ENCODE results near the gene TNFAIP8L2. TPM values are rescaled to one million over a fixed set of nuclear protein-coding genes. Genes with fewer than 3 reads are reported as not detected.
A peak's percentile ranks its signal among the peaks of the same experiment; 100 is the strongest.

Gene TNFAIP8L2
- total RNA-seq: 4.2 TPM

- H3K9ac ChIP-seq (ENCODE audit: low read depth in 1 of 3, low read length in 3 of 3): peak within 1 kb of the TSS in 2 of 3 donors; percentile 3 to 35
- H3K27me3 ChIP-seq (ENCODE audit: control insufficient read depth in 3 of 3, insufficient read depth in 3 of 3, low read length in 3 of 3): no peaks in the 10 kb centered on the region
- H3K4me1 ChIP-seq (ENCODE audit: control insufficient read depth in 3 of 3, insufficient read depth in 3 of 3, low read length in 3 of 3): peaks cover 7 to 27% (median 13%) of the 10 kb centered on the region in 3 donors
- H3K9me3 ChIP-seq (ENCODE audit: control insufficient read depth in 3 of 3, low read length in 3 of 3): no peaks in the 10 kb centered on the region
- H3K27ac ChIP-seq (ENCODE audit: low read depth, low read length): peak within 1 kb of the TSS; percentile 7
- peaks cover 22 to 35% (median 23%) of the 10 kb centered on the region in 3 donors for H3K36me3 ChIP-seq (ENCODE audit: control insufficient read depth in 3 of 3, insufficient read depth in 3 of 3, low read length in 3 of 3)
- peak within 1 kb of the TSS; percentile 22 to 54 (median 41) for H3K4me3 ChIP-seq (ENCODE audit: low read length in 3 of 3)
Observed at GRCh38 chr1:151156515-151156819, at the start of gene TNFAIP8L2. Gene TNFAIP8L2 (plus strand): TSS chr1:151156649. CDS start chr1:151158698, 2,049 bp downstream.

DNA sequence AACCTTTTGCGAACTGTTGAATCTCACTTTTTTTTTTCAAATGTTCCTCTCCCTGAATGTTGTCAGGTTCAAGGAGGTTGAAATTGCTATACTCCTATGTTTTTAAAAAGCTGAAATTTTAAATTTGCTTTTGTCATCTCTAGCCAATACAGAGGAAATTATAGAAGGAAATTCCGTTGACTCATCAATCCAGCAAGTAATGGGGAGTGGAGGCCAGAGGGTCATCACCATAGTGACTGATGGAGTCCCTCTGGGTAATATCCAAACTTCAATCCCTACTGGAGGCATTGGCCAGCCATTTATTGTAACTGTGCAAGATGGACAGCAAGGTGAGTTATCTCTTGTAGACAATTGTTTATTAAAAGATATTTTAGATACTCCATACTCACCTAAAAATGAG lies 49.6 kb upstream of the TNFAIP8L2 start:
- Histone ChIP-seq H3K9ac (ENCODE audit: low read depth in 1 of 3, low read length in 3 of 3) (no peak overlapping the region), H3K27ac (ENCODE audit: low read depth, low read length) (no peak overlapping the region), H3K4me3 (ENCODE audit: low read length in 3 of 3) (no peak overlapping the region), H3K36me3 (ENCODE audit: control insufficient read depth in 3 of 3, insufficient read depth in 3 of 3, low read length in 3 of 3) (peaks cover 10 to 18% (median 12%) of the 10 kb centered on the region in 3 donors), H3K4me1 (ENCODE audit: control insufficient read depth in 3 of 3, insufficient read depth in 3 of 3, low read length in 3 of 3) (no peaks in the 10 kb centered on the region), H3K9me3 (ENCODE audit: control insufficient read depth in 3 of 3, low read length in 3 of 3) (no peaks in the 10 kb centered on the region), H3K27me3 (ENCODE audit: control insufficient read depth in 3 of 3, insufficient read depth in 3 of 3, low read length in 3 of 3) (no peaks in the 10 kb centered on the region)

DNA sequence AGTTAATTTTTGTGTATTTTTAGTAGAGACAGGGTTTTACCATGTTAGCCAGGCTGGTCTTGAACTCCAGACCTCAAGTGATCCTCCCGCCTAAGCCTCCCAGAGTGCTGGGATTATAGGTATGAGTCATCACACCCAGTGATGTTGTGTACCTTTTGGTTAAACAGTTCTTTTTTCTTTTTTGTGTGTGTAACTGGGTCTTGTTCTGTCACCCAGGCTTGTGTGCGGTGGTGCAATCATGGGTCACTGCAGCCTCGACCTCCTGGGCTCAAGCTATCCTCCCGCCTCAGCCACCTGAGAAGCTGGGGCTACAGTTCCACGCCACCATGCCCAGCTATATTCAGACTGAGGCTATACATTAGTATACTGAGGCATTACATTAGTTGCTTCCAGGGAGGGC lies 48.1 kb upstream of the TNFAIP8L2 start:
- no peaks in the 10 kb centered on the region for H3K4me1 ChIP-seq (ENCODE audit: control insufficient read depth in 3 of 3, insufficient read depth in 3 of 3, low read length in 3 of 3)
- H3K9ac ChIP-seq (ENCODE audit: low read depth in 1 of 3, low read length in 3 of 3): no peak overlapping the region
- H3K4me3 ChIP-seq (ENCODE audit: low read length in 3 of 3): no peak overlapping the region
- no peak overlapping the region for H3K27ac ChIP-seq (ENCODE audit: low read depth, low read length)
- H3K36me3 ChIP-seq (ENCODE audit: control insufficient read depth in 3 of 3, insufficient read depth in 3 of 3, low read length in 3 of 3): peaks cover 9 to 18% (median 12%) of the 10 kb centered on the region in 3 donors
- no peaks in the 10 kb centered on the region for H3K9me3 ChIP-seq (ENCODE audit: control insufficient read depth in 3 of 3, low read length in 3 of 3)
- H3K27me3 ChIP-seq (ENCODE audit: control insufficient read depth in 3 of 3, insufficient read depth in 3 of 3, low read length in 3 of 3): no peaks in the 10 kb centered on the region

DNA sequence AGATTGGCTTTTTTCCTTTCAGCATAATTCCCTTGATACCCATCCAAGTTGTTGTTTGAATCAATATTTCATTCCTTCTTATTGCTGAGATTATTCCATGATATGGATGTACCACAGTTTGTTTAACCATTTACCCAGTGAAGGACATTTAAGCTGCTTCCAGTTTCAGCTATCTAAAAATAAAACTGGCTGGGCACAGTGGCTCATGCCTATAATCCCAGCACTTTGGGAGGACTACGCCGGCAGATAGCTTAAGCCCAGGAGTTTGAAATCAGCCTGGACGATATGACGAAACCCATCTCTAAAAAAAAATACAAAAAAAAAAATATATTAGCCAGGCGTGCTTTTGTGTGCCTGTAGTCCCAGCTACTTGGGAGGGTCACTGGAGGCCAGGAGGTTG lies 42.6 kb upstream of the TNFAIP8L2 start:
- peaks cover 0 to 2% (median 0%) of the 10 kb centered on the region in 3 donors for H3K4me1 ChIP-seq (ENCODE audit: control insufficient read depth in 3 of 3, insufficient read depth in 3 of 3, low read length in 3 of 3)
- no peaks in the 10 kb centered on the region for H3K9me3 ChIP-seq (ENCODE audit: control insufficient read depth in 3 of 3, low read length in 3 of 3)
- H3K36me3 ChIP-seq (ENCODE audit: control insufficient read depth in 3 of 3, insufficient read depth in 3 of 3, low read length in 3 of 3): peaks cover 8 to 13% (median 12%) of the 10 kb centered on the region in 3 donors
- H3K27ac ChIP-seq (ENCODE audit: low read depth, low read length): no peak overlapping the region
- no peaks in the 10 kb centered on the region for H3K27me3 ChIP-seq (ENCODE audit: control insufficient read depth in 3 of 3, insufficient read depth in 3 of 3, low read length in 3 of 3)
- H3K9ac ChIP-seq (ENCODE audit: low read depth in 1 of 3, low read length in 3 of 3): no peak overlapping the region
- H3K4me3 ChIP-seq (ENCODE audit: low read length in 3 of 3): no peak overlapping the region

GRCh38 chr1:151124763-151125403 lies 31.6 kb upstream of the TNFAIP8L2 start:
- H3K36me3 ChIP-seq (ENCODE audit: control insufficient read depth in 3 of 3, insufficient read depth in 3 of 3, low read length in 3 of 3): peaks cover 2 to 4% (median 4%) of the 10 kb centered on the region in 3 donors
- no peaks in the 10 kb centered on the region for H3K27me3 ChIP-seq (ENCODE audit: control insufficient read depth in 3 of 3, insufficient read depth in 3 of 3, low read length in 3 of 3)
- H3K4me1 ChIP-seq (ENCODE audit: control insufficient read depth in 3 of 3, insufficient read depth in 3 of 3, low read length in 3 of 3): no peaks in the 10 kb centered on the region
- H3K27ac ChIP-seq (ENCODE audit: low read depth, low read length): no peak overlapping the region
- no peaks in the 10 kb centered on the region for H3K9me3 ChIP-seq (ENCODE audit: control insufficient read depth in 3 of 3, low read length in 3 of 3)
- no peak overlapping the region for H3K9ac ChIP-seq (ENCODE audit: low read depth in 1 of 3, low read length in 3 of 3)
- H3K4me3 ChIP-seq (ENCODE audit: low read length in 3 of 3): no peak overlapping the region

GRCh38 chr1:151128800-151129199 lies 27.6 kb upstream of the TNFAIP8L2 start:
- H3K4me1 ChIP-seq (ENCODE audit: control insufficient read depth in 3 of 3, insufficient read depth in 3 of 3, low read length in 3 of 3): peaks cover 8 to 15% (median 14%) of the 10 kb centered on the region in 3 donors
- no peak overlapping the region for H3K9ac ChIP-seq (ENCODE audit: low read depth in 1 of 3, low read length in 3 of 3)
- no peak overlapping the region for H3K27ac ChIP-seq (ENCODE audit: low read depth, low read length)
- peaks cover 5 to 14% (median 9%) of the 10 kb centered on the region in 3 donors for H3K36me3 ChIP-seq (ENCODE audit: control insufficient read depth in 3 of 3, insufficient read depth in 3 of 3, low read length in 3 of 3)
- H3K9me3 ChIP-seq (ENCODE audit: control insufficient read depth in 3 of 3, low read length in 3 of 3): no peaks in the 10 kb centered on the region
- no peaks in the 10 kb centered on the region for H3K27me3 ChIP-seq (ENCODE audit: control insufficient read depth in 3 of 3, insufficient read depth in 3 of 3, low read length in 3 of 3)
- H3K4me3 ChIP-seq (ENCODE audit: low read length in 3 of 3): no peak overlapping the region

- peak overlapping the region in 2 of 3 donors; percentile 51 to 73 for H3K9ac ChIP-seq (ENCODE audit: low read depth in 1 of 3, low read length in 3 of 3)
- peak overlapping the region; percentile 44 for H3K27ac ChIP-seq (ENCODE audit: low read depth, low read length)
Observed at GRCh38 chr1:151130987-151131586, 25.4 kb upstream of the TNFAIP8L2 start.

DNA sequence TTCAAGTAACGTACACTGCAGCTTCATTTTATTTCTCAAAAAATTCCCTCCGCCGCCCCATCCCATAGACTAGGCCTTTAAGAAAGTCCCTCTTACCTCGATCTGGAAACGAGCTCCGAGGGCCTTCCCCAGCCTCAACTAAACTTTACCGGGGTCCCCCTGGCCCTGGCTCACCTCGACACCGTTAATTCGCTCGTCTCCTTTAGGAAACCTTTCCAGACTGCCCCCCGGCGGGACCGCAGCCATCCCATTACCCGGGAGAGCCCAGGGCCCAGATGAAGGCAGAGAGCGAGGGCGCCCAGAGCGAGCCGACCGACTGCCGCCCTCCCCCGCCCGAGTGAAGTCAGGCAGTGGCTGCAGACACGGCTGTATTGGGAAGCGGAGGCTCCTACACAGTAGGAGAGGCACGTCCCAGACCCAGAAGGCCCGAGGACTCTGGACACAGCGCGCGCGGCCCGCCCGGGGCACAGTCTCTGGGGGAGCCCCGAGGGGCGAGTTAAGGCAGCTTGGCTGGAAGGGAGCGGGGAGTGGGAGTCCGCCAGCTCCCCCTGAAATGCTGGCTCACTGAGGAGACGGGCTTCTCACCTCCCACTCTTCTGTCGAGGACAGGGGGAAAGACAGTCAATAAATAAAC lies 24.6 kb upstream of the TNFAIP8L2 start:
- H3K36me3 ChIP-seq (ENCODE audit: control insufficient read depth in 3 of 3, insufficient read depth in 3 of 3, low read length in 3 of 3): peaks cover 34 to 44% (median 39%) of the 10 kb centered on the region in 3 donors
- H3K9me3 ChIP-seq (ENCODE audit: control insufficient read depth in 3 of 3, low read length in 3 of 3): no peaks in the 10 kb centered on the region
- H3K27ac ChIP-seq (ENCODE audit: low read depth, low read length): peak overlapping the region; percentile 44
- no peaks in the 10 kb centered on the region for H3K27me3 ChIP-seq (ENCODE audit: control insufficient read depth in 3 of 3, insufficient read depth in 3 of 3, low read length in 3 of 3)
- peak overlapping the region; percentile 54 to 63 (median 55) for H3K4me3 ChIP-seq (ENCODE audit: low read length in 3 of 3)
- H3K9ac ChIP-seq (ENCODE audit: low read depth in 1 of 3, low read length in 3 of 3): peak overlapping the region in 2 of 3 donors; percentile 50 to 73
- peaks cover 37 to 43% (median 37%) of the 10 kb centered on the region in 3 donors for H3K4me1 ChIP-seq (ENCODE audit: control insufficient read depth in 3 of 3, insufficient read depth in 3 of 3, low read length in 3 of 3)

More at GRCh38 chr1:151130987-151131586, 25.4 kb upstream of the TNFAIP8L2 start:
- Histone ChIP-seq H3K4me1 (ENCODE audit: control insufficient read depth in 3 of 3, insufficient read depth in 3 of 3, low read length in 3 of 3) (peaks cover 29 to 36% (median 30%) of the 10 kb centered on the region in 3 donors), H3K4me3 (ENCODE audit: low read length in 3 of 3) (peak overlapping the region; percentile 54 to 63 (median 55)), H3K9me3 (ENCODE audit: control insufficient read depth in 3 of 3, low read length in 3 of 3) (no peaks in the 10 kb centered on the region), H3K36me3 (ENCODE audit: control insufficient read depth in 3 of 3, insufficient read depth in 3 of 3, low read length in 3 of 3) (peaks cover 27 to 37% (median 31%) of the 10 kb centered on the region in 3 donors), H3K27me3 (ENCODE audit: control insufficient read depth in 3 of 3, insufficient read depth in 3 of 3, low read length in 3 of 3) (no peaks in the 10 kb centered on the region)

GRCh38 chr1:151132335-151133017 lies 24.0 kb upstream of the TNFAIP8L2 start:
- Histone ChIP-seq H3K27me3 (ENCODE audit: control insufficient read depth in 3 of 3, insufficient read depth in 3 of 3, low read length in 3 of 3) (no peaks in the 10 kb centered on the region), H3K36me3 (ENCODE audit: control insufficient read depth in 3 of 3, insufficient read depth in 3 of 3, low read length in 3 of 3) (peaks cover 41 to 49% (median 43%) of the 10 kb centered on the region in 3 donors), H3K4me1 (ENCODE audit: control insufficient read depth in 3 of 3, insufficient read depth in 3 of 3, low read length in 3 of 3) (peaks cover 39 to 45% (median 41%) of the 10 kb centered on the region in 3 donors), H3K4me3 (ENCODE audit: low read length in 3 of 3) (no peak overlapping the region), H3K27ac (ENCODE audit: low read depth, low read length) (peak overlapping the region; percentile 44), H3K9me3 (ENCODE audit: control insufficient read depth in 3 of 3, low read length in 3 of 3) (no peaks in the 10 kb centered on the region), H3K9ac (ENCODE audit: low read depth in 1 of 3, low read length in 3 of 3) (peak overlapping the region in 1 of 3 donors; percentile 73)
